Stimulated activated CD4-positive, alpha-beta T cell treated with anti-CD3 and anti-CD28 coated beads, Interleukin-4, amount 100 ng/mL, for 1 hour (primary cell): ENCODE data around the gene AAK1.
"Not testable (repeated sequence)": the region's sequence is repeated elsewhere in the genome, so short reads cannot be mapped to it uniquely, and the experiment has no call there.

Source experiments
- DNase-seq: peaks from one replicate; pipeline ENCODE4 v3.0.0-alpha.2; 2020

AAK1 gene

DNA sequence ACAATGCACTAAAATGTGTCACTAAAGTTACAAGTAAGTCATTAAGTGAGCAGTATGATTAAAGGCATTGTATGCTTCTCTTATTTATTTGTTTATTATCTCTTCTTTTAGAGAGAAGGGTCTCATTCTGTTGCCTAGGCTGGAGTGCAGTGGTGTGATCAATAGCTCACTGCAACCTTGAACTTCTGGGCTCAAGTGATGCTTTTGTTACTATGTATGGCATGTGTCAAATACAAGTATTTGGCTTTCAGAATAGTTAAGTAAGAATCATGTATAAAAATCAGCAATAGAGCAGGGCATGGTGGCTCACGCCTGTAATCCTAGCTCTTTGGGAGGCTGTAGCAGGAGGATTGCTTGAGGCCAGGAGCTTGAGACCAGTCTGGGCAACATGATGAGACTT, 15.8 kb upstream of the AAK1 start:
- no peak for DNase-seq

- no peak for DNase-seq
Observed at GRCh38 chr2:69652206-69652605, 8.7 kb upstream of the AAK1 start.

DNA sequence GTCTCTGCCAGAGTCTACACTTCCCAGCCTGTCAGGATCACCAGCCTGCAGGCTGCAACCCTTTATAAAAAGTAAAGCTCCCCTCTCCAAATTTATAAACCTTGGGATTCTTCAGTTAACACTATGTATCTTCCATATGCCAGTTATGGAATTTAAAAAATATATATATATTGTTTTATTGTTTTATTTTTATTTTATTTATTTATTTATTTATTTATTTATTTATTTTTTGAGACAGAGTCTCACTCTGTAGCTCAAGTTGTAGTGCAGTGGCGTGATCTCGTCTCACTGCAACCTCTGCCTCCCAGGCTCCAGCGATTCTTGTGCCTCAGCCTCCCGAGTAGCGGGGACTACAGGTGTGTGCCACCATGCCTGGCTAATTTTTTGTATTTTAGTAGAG, 3.7 kb upstream of the AAK1 start:
- DNase-seq = not testable (repeated sequence)

- no peak for DNase-seq
Observed at GRCh38 chr2:69646714-69647113, 3.2 kb upstream of the AAK1 start.

DNA sequence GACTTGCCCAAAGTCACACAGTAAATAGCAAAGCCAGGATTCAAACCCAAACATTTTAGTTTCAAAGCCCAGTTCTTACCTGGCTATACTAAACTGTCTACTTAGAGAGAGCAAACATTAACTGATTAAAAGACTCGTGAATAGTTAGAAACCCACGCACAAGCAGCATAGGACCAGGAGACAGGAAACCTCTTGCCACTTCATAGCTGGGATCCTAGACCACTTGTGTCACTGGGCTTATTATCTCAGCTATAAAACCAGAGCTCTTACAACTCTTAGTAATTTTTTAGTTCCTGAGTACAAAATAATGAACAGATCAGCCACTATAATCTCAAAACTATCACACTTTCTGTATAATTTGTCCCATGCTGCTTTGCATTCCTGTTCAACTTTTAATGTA, 2.4 kb upstream of the AAK1 start:
- no peak for DNase-seq

GRCh38 chr2:69645031-69645431, 1.5 kb upstream of the AAK1 start:
- DNase-seq = no peak

GRCh38 chr2:69644506-69644979, 1.0 kb upstream of the AAK1 start:
- no peak for DNase-seq

DNA sequence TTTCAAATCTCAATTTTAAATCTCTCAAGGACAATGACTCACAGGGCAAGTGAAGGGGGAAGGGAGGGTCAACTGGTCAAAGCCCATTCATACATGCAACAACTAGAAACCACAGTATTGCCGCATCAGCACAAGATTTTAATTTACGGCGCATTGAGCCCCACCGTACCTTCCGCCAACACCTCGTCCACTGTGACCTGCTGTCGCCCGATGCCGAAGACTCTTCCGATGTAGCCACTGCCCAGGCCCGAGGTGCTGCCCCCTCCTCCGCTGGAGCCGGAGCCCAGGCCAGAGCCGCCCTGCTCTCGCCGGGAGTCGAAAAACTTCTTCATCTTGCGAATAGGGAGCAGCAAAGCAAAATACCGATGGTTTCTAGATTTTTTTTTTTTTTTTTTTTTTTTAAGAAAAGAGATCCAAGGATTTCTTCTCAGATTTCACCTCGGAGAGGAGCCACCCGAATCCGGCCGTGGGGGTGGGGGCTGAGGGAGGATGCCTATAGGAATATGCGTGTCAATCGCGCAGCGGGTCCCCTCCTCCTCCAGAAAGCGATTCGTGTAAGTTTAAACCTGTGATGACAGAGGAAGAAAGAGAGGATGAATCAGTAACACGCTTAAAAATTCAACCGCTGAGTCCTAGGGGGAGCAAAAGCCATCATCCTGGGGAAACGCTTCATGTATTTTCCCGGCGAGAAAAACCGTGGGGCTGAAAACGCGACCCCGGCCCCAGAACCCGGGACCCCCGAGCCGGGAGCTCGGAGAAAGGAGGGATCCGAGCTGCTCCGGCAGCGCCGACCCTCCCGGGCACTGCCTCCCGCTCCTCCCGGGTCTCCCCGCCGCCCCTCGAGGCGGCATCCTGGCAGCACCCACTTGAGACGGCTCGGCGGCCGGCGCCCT, 584 bp downstream of the AAK1 start:
- peak; percentile 71 for DNase-seq

DNA sequence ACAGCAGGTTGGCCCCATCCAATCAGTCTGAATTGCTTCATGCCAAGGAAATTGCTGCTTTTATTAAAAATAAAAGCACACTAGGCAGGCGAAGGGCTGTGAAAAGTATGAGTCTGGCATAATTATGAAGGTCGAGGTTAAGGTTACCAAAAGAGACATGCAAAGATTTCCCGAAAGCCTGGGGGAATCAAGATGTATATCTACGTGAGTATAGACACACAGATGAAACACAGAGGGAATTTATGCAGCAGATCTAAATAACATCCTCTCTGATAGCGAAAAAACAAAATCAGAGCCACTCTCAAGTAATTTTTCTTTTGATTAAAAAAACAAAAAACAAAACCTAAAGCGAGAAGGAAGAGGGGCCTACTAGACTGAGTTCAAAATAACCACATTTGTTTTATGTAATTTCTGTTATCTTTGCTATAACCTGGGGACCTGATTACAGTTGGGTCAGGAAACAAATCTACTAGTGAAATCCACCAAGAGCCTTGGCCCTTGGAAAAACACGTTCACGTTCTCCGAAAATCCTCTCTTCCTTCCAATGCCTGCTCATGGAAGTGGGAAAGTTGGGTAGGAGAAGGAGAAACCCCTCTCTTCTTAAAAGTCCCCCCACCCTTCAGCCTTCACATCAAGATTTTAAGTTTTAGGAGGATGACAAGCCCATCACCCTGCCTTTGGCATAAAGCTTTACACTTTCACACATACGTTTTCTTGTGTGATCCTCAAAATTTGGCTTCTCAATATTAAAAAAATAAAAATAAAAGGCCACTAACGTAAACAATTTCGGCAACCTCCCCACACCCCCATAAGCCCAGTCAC, 1.4 kb downstream of the AAK1 start:
- no peak for DNase-seq

DNA sequence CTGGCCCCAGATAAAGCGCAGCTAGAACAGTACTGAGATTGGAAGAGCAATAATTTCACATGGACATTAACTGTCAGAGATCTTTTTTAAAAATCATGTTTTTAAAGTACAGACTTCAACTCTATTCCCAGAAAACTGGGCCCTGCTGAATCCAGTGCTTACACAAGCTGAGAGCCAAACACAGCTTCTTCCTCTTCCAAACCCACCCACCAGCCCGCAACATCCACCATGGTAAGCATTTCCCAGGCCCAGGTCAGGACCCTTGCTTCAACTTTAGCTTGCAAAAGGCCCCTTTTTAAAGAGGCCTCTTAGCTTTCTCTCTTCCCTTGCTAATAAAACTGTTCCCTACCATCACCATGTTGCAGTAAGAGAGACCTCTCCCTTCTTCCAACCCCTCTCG, 2.1 kb downstream of the AAK1 start:
- DNase-seq = no peak

DNA sequence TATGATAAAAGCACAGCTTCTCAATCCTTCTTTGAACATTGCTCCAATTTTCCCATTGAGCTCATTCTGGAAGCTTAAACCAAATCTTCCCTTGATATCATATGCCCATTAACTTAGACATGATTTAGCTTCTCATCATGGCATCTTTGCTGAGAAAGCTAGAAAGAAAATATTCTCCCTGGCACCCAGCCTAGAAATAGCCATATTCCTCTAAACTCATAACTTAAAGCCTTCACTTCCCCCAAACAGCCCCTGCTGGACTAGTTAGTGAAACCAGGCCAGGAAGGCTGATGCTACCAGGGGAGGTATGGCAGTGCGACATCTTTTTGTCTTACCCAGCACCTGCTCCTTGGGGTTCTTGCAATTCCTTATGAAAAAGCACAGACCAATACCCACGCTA, 4.3 kb downstream of the AAK1 start:
- no peak for DNase-seq

DNA sequence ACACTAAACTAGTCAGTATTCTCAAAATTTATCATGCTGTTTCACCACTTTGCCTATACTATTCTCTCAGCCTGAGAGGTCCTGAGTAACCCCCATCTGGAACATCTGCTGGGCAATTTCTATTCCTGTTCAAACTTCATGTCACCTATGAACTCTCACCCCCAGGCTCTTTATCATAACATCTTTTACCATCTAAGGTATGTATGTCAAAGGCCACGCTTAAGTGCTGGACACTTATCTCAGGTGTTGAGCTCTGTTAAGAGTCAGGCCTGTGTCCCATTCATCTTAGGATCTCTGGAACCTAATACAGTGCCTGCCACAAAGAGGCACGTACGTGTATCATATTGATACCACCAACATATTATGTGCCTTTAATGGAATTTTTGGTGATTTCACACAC, 4.9 kb downstream of the AAK1 start:
- no peak for DNase-seq

DNA sequence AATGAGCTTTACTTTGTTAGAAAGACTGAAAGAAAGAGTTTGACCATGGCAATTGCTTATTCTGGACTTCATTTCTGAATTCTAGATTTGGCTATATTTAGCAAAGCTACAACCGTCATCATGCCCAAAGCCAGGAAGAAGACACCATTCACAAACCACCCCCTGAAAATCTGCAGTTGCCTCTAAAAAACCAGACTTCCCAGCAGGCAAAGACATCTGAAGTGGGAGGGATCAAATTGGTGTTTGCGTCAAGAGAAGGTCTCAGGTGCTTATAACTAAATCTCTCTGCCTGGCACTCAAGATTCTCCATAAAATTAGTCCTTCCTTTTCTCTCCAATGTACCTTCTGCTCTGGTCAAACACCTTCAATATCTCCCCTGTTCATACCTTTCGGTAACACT, 5.6 kb downstream of the AAK1 start:
- DNase-seq = no peak

- DNase-seq = no peak
Observed at GRCh38 chr2:69636395-69636794, 7.1 kb downstream of the AAK1 start.

DNA sequence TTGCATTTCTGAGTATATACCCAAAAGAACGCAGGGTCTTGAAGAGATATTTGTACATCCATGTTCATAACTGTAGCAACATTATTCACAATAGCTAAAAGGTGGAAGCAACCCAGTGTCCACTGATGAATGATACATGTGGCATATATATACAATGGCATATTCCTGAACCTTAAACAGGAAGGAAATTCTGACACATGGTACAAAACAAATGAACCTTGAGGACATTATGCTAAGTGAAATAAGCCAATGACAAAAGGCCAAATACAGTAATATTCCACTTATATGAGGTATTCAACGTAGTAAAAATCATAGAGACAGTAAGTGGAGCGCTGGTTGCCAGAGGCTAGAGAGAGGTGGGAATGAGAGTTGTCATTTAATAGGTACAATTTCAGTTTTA, 8.1 kb downstream of the AAK1 start:
- DNase-seq = no peak

DNA sequence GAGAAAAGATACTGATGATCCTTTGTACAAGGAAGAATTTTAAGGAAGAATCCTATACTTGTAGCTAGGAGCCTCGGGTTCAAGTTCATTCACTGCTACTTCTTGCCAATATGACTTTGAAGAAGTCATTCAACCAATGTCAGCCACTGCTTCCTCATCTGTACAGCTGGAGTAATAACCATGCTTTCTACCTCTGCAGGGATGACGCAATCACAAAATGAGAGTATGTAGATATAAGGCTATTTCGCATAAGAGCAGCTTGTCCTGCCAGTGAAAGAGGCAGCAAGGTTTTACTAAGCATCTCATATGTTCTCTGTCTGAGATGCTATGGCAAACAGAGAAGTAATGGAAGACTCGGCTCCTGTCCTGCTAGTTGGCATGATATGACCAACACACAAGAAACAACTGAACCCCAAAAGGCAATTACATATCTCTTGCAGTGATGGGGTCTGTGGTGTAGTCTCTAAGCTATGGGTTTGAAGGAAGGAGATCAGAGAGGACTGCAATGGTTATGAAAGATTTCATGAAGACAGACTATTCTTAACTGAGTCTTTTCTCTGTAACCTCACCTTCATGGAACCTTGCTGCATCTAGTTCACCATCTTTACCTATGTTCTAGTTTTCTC, 9.2 kb downstream of the AAK1 start:
- no peak for DNase-seq

- DNase-seq = no peak
Observed at GRCh38 chr2:69631402-69631801, 12.1 kb downstream of the AAK1 start.

DNA sequence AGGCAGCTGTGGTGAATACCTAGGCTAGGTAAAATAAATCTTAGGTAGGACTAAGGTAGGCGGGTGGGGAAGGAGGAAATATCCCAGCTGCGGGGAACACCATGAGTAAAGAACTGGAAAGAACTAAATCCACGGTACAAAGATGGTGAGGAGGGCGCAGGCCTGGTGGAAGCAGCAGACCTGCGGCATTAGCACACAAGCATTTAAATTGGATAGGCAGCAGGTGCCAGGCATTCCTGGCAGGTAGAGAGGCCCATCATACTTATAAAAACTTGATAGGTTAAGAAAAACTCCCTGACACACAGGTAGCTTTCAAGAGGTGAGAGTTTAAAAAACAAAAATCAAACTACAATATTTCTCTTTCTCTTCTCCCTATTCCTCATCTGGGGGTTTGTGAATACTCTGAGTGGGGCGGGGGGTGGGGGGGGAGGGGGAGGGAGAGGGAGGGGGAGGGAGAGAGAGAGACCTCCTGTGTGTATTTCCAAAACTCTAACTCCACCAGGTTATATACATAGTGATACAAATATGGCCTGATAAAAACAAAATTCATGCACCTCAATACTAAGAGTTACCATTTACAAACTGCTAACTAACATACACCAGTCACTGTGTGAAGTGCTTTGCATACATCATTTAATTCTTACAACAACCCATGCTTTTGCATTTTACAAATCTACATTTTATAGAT, 13.5 kb downstream of the AAK1 start:
- no peak for DNase-seq

DNA sequence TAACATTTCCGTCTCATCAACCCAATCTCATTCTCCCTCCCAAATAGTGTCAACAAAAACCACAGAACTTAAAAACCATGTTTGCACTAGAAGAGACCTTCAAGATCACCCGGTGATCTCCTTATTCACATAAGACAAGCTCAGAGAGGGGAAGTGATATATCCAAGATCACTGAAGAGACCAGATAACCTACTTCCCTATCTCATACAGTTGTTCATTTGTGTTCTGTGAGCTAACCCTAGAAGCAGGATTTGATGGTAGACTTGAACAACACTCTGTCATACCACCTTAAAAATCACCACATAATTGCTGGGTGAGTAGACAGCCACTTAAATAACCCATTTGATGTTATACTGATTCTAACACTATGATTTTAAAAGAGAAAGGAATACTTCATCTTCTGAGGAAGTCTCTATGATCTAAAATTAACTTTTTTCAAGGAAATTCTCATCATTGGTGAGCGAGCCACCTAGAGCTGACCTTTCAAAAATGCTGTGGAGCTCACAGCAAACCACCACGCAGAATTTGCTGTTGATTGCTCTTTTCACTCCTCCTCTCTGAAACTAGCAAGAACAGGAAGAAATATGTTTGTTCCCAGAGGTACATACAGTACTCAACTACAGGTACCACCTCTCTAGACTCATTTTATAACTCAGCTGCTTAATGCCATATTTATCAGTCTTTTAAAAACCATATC, 15.1 kb downstream of the AAK1 start:
- no peak for DNase-seq

- no peak for DNase-seq
Observed at GRCh38 chr2:69625078-69625795, 18.3 kb downstream of the AAK1 start.

GRCh38 chr2:69624611-69625010, 18.9 kb downstream of the AAK1 start:
- no peak for DNase-seq

- no peak for DNase-seq
Observed at GRCh38 chr2:69624131-69624530, 19.4 kb downstream of the AAK1 start.
